Measurements from ENCODE around the gene LKAAEAR1. TPM values are rescaled to one million over a fixed set of nuclear protein-coding genes. Genes with fewer than 3 reads are reported as not detected.

Gene LKAAEAR1
- total and polyA plus RNA-seq, 2 of the 13 experiments (the other 11 are each of a cell fraction or from before 2014, with no cell fraction given), result not detected

DNA sequence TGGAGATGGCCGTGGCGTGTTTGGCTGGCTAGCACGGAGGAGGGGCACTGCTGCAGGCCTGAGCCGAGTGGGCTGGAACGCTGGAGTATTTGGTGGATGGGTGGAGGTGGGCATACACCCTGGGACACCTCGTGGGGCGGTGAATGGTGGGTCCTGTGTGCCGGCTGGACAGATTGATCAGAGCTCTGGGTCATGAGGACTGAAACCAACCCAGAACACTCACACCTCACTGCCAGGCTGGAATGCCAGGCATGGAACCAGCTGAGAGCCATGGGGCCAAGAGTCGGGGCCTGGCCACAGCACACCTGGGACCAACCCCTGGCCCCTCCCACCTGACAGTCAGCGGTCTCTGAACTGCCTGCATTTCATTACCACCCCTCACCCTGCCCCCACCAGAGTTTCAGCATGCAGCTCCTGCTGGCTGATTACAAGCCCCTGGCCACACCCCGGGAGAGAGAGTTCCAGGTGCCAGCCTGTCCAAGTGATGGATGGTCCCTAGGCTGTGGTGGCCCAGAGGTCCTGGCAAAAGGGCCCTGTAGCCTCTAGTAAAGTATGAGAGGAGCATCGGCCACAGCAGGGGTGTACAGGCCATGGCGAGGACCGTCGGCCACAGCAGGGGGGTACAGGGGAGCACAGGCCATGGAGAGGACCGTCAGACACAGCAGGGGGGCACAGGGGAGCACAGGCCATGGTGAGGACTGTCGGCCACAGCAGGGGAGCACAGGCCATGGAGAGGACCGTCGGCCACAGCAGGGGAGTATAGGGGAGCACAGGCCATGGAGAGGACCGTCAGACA, 19.9 kb upstream of the LKAAEAR1 start:
- Histone ChIP-seq H3K27ac (ENCODE audit: extremely low read length, insufficient read depth, low read length) (no peak overlapping the region), H3K4me3 (replicated peaks in 1 of 3; ENCODE audit: insufficient read depth in 1 of 3, low read depth in 2 of 3, low read length in 3 of 3) (no peak overlapping the region), H2AFZ (ENCODE audit: low read length) (no peak overlapping the region), H3K27me3 (ENCODE audit: control insufficient read depth in 1 of 2, insufficient read depth in 2 of 2, low read length in 2 of 2) (peaks cover 53 to 89% of the 10 kb centered on the region in 2 experiments), H3K36me3 (replicated peaks in 1 of 2; ENCODE audit: control insufficient read depth in 1 of 2, insufficient read depth in 2 of 2, low read length in 2 of 2) (no peaks in the 10 kb centered on the region), H3K79me2 (ENCODE audit: insufficient read depth, low read length) (no peaks in the 10 kb centered on the region), H3K4me1 (ENCODE audit: insufficient read depth, low read length) (no peaks in the 10 kb centered on the region), H4K20me1 (ENCODE audit: insufficient read depth, low read length) (peaks cover 3% of the 10 kb centered on the region; the same call in 1 of the 2 replicates), H3K9ac (ENCODE audit: insufficient read depth, low read depth, low read length) (no peak overlapping the region), H3K9me3 (ENCODE audit: low read length) (no peaks in the 10 kb centered on the region), H3K4me2 (ENCODE audit: low read depth, low read length) (no peak overlapping the region)
- 24% methylated on average over 19 of the region's 20 CpGs for WGBS (ENCODE audit: low lambda C conversion rate)
- FAIRE-seq (no peak), DNase-seq (ENCODE audit: low spot score) (no peak), ATAC-seq (no peak)
- TF ChIP-seq MEIS2 (CRISPR knock-in tag; IDR thresholded peaks at IDR 0.05), result no peak
- TF ChIP-seq, protein P1, sequence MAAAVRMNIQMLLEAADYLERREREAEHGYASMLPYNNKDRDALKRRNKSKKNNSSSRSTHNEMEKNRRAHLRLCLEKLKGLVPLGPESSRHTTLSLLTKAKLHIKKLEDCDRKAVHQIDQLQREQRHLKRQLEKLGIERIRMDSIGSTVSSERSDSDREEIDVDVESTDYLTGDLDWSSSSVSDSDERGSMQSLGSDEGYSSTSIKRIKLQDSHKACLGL (CRISPR knock-in tag; IDR thresholded peaks at IDR 0.05), result no peak
- in situ Hi-C loops (cut with HindIII; ENCODE audit: extremely low pct_ligation_motif_present, low pct_unique_long_range_greater_than_20kb) (no loop called here), intact Hi-C loops (cut with micrococcal nuclease; ENCODE audit: unreplicated experiment) (loop anchor here (2.0 kb wide), 1 partner anchor 17 kb away; no protein-coding TSS in a partner anchor)
- POLR2A ChIA-PET, result no interaction called here
- CTCF ChIA-PET (ENCODE audit: low intra/inter-chr PET ratio, low total read pairs), result no interaction called here
- no TSS peak for BruUV-seq (replicated peaks)

- CTCF ChIA-PET (ENCODE audit: low intra/inter-chr PET ratio, low total read pairs), result interaction anchor here (1.1 to 2.9 kb wide), 2 partner anchors 18 to 184 kb away, joined by 3 to 21 read pairs; no protein-coding TSS in a partner anchor
- H3K9me3 ChIP-seq (ENCODE audit: low read length), result no peaks in the 10 kb centered on the region
- no peak overlapping the region for H3K27ac ChIP-seq (ENCODE audit: extremely low read length, insufficient read depth, low read length)
- H4K20me1 ChIP-seq (ENCODE audit: insufficient read depth, low read length), result peaks cover 3% of the 10 kb centered on the region; the same call in 1 of the 2 replicates
- no peaks in the 10 kb centered on the region for H3K79me2 ChIP-seq (ENCODE audit: insufficient read depth, low read length)
- POLR2A ChIA-PET, result interaction anchor here (1.1 to 1.7 kb wide), 2 partner anchors 19 to 153 kb away, joined by 3 to 4 read pairs; partner anchors contain the start of genes LKAAEAR1 and PCMTD2
- 30% methylated on average over 27 of the region's 30 CpGs for WGBS (ENCODE audit: low lambda C conversion rate)
- no peak overlapping the region; the same call in 1 of the 2 replicates for H3K9ac ChIP-seq (ENCODE audit: insufficient read depth, low read depth, low read length)
- H2AFZ ChIP-seq (ENCODE audit: low read length), result no peak overlapping the region
- peaks cover 51 to 90% of the 10 kb centered on the region in 2 experiments for H3K27me3 ChIP-seq (ENCODE audit: control insufficient read depth in 1 of 2, insufficient read depth in 2 of 2, low read length in 2 of 2)
- DNase-seq (ENCODE audit: low spot score), result no peak
- intact Hi-C loops (cut with micrococcal nuclease; ENCODE audit: unreplicated experiment), result loop anchor here (2.0 kb wide), 1 partner anchor 18 kb away; no protein-coding TSS in a partner anchor
- H3K4me3 ChIP-seq (replicated peaks in 1 of 3; ENCODE audit: insufficient read depth in 1 of 3, low read depth in 2 of 3, low read length in 3 of 3), result peak overlapping the region in 2 of 3 experiments; percentile 48 to 69; a peak in 3 of 6 replicates
- no peak for FAIRE-seq
- peak overlapping the region; percentile 76 for H3K4me2 ChIP-seq (ENCODE audit: low read depth, low read length)
- H3K4me1 ChIP-seq (ENCODE audit: insufficient read depth, low read length), result no peaks in the 10 kb centered on the region
- no TSS peak for BruUV-seq (replicated peaks)
- ATAC-seq, result peak; percentile 6
- no peaks in the 10 kb centered on the region for H3K36me3 ChIP-seq (replicated peaks in 1 of 2; ENCODE audit: control insufficient read depth in 1 of 2, insufficient read depth in 2 of 2, low read length in 2 of 2)
- in situ Hi-C loops (cut with HindIII; ENCODE audit: extremely low pct_ligation_motif_present, low pct_unique_long_range_greater_than_20kb), result no loop called here
- TF ChIP-seq MIXL1 (CRISPR knock-in tag; IDR thresholded peaks at IDR 0.05) (no peak), SMAD1 (CRISPR knock-in tag; IDR thresholded peaks at IDR 0.05; ENCODE audit: borderline replicate concordance, low read depth) (no peak), PHF20 (CRISPR knock-in tag; IDR thresholded peaks at IDR 0.05) (no peak), MTF2 (CRISPR knock-in tag; IDR thresholded peaks at IDR 0.05; ENCODE audit: borderline replicate concordance) (0 out of 2 replicates have a peak, but pooled peaks have one; percentile 13), JUN (CRISPR knock-in tag; IDR thresholded peaks at IDR 0.05) (no peak), EEA1 (CRISPR knock-in tag; IDR thresholded peaks at IDR 0.05; ENCODE audit: borderline replicate concordance) (no peak), NAIF1 (CRISPR knock-in tag; IDR thresholded peaks at IDR 0.05; ENCODE audit: borderline replicate concordance) (no peak), ZNF883 (CRISPR knock-in tag; IDR thresholded peaks at IDR 0.05; ENCODE audit: not compliant biosample characterization) (no peak)
- TF ChIP-seq, protein P2, sequence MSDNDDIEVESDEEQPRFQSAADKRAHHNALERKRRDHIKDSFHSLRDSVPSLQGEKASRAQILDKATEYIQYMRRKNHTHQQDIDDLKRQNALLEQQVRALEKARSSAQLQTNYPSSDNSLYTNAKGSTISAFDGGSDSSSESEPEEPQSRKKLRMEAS (IDR thresholded peaks at IDR 0.05), result no peak
- TF ChIP-seq, protein P3, sequence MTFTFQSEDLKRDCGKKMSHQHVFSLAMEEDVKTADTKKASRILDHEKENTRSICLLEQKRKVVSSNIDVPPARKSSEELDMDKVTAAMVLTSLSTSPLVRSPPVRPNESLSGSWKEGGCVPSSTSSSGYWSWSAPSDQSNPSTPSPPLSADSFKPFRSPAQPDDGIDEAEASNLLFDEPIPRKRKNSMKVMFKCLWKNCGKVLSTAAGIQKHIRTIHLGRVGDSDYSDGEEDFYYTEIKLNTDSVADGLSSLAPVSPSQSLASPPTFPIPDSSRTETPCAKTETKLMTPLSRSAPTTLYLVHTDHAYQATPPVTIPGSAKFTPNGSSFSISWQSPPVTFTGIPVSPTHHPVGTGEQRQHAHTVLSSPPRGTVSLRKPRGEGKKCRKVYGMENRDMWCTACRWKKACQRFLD (CRISPR knock-in tag; IDR thresholded peaks at IDR 0.05; ENCODE audit: borderline replicate concordance), result no peak
Measured at GRCh38 chr20:64102647-64103354, 18.6 kb upstream of the LKAAEAR1 start.

Data from HepG2 (cell line).